ENCODE data around the gene CHRNA10.

DNA sequence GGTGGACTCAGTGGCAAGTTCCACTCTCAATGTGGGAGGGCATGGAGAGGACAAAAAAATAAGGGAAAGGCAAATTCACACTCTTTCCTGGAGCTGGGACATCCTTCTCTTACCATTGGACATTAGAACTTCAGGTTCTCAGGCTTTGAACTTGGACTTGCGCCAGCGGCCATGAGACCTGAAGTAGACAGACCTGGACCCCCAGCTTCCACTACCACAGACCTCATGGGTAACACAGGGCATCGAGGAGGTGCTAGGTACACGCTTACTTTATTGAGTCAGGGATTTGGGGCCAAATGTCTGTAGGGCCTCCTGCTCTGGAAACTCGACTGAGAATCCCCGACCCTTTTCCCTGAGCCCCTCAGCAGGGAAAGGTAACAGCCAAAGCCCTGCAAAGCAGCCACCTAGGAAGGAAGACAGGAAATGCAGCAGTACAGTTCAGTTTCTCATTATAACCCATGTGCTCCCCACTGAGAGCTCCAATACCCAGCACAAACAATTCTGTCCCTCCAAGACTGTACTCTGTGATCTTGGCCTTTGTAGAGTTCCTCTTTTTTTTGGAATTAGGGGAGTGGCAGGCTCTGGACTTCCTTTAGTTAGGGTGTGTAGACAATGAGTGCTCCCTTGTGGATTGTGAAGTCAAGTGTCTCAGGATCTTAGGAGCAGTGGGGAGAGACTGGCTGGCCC is 5.7 kb downstream of the CHRNA10 start:
- TF ChIP-seq, protein P1, sequence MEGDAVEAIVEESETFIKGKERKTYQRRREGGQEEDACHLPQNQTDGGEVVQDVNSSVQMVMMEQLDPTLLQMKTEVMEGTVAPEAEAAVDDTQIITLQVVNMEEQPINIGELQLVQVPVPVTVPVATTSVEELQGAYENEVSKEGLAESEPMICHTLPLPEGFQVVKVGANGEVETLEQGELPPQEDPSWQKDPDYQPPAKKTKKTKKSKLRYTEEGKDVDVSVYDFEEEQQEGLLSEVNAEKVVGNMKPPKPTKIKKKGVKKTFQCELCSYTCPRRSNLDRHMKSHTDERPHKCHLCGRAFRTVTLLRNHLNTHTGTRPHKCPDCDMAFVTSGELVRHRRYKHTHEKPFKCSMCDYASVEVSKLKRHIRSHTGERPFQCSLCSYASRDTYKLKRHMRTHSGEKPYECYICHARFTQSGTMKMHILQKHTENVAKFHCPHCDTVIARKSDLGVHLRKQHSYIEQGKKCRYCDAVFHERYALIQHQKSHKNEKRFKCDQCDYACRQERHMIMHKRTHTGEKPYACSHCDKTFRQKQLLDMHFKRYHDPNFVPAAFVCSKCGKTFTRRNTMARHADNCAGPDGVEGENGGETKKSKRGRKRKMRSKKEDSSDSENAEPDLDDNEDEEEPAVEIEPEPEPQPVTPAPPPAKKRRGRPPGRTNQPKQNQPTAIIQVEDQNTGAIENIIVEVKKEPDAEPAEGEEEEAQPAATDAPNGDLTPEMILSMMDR (IDR thresholded peaks at IDR 0.05; ENCODE audit: low read depth, low read length), result no peak
- TF ChIP-seq POLR2A (IDR thresholded peaks at IDR 0.05; ENCODE audit: extremely low read depth, insufficient read length), result no peak

Data from NB4 (cell line).